Tibial nerve (tissue), 4 donors: ENCODE measurements around the gene ANKFN1. TPM values are rescaled to one million over a fixed set of nuclear protein-coding genes. Genes with fewer than 3 reads are reported as not detected.

ENCODE experiments used
- DNase-seq, 2 donors: peaks; one replicate each; pipeline ENCODE4 v3.0.0-alpha.2; 2019; ENCODE audit warnings: low spot score in 2 of 2
- H3K27ac ChIP-seq, 4 donors: fragments of 200-600 bp; sonication (generic) in 3 of 4; one replicate each; pipeline ENCODE4 v1.5.1; 2017 to 2019; ENCODE audit warnings: mild to moderate bottlenecking in 1 of 4
- H3K27me3 ChIP-seq, 2 donors: fragments of 200-600 bp; sonication (generic) in 1 of 2; one replicate each; pipeline versions ENCODE4 v1.5.1 to v1.6.0; 2017 to 2019
- H3K36me3 ChIP-seq, 3 donors: fragments of 200-600 bp; sonication (generic); one replicate each; pipeline ENCODE4 v1.5.1; 2018 to 2019
- H3K4me1 ChIP-seq, 4 donors: fragments of 200-600 bp; sonication (generic) in 3 of 4; one replicate each; pipeline ENCODE4 v1.5.1; 2017 to 2019
- H3K4me3 ChIP-seq, 4 donors: fragments of 200-600 bp; sonication (generic) in 3 of 4; one replicate each; pipeline ENCODE4 v1.5.1; 2017 to 2019; ENCODE audit warnings: mild to moderate bottlenecking in 1 of 4, moderate library complexity in 1 of 4
- H3K9me3 ChIP-seq, 4 donors: fragments of 200-600 bp; sonication (generic) in 3 of 4; one replicate each; pipeline ENCODE4 v1.5.1; 2017 to 2019
- CTCF ChIP-seq, 5 experiments: fragments of 200-600 bp in 3 of 5; fragments of 450-650 bp in 2 of 5; sonication (generic) in 3 of 5; IDR thresholded peaks; one replicate each; pipeline ENCODE4 v1.5.1; 2016 to 2019; ENCODE audit warnings: antibody characterized with exemption in 5 of 5, mild to moderate bottlenecking in 3 of 5, moderate library complexity in 2 of 5
- EP300 ChIP-seq, 2 donors: sonication (generic); formaldehyde crosslinking; IDR thresholded peaks; one replicate each; pipeline ENCODE4 v1.6.1; 2017; ENCODE audit warnings: antibody characterized with exemption in 2 of 2, mild to moderate bottlenecking in 1 of 2
- POLR2A ChIP-seq, 2 donors: fragments of 450-650 bp; IDR thresholded peaks; one replicate each; pipeline ENCODE4 v1.6.1; 2017; ENCODE audit warnings: antibody characterized with exemption in 2 of 2, mild to moderate bottlenecking in 2 of 2, moderate library complexity in 2 of 2
- WGBS, 2 donors: methylation state at CpG; one replicate each; pipeline ENCODE4 v1.1.5; 2018; 5-methylcytosine and 5-hydroxymethylcytosine counted together
- total RNA-seq, 4 donors: library from RNA; depleted of rRNA; stranded (reverse); fragments of >200 nt; gene quantifications; one replicate each; pipeline ENCODE4 v1.1.0, GENCODE V29; 2016

The ANKFN1 gene
- total RNA-seq, 4 donors from 2014 or later, result 0.63 to 6.5 (median 2.1) TPM; not detected in 1

GRCh38 chr17:56172517-56172982, 19.3 kb downstream of the ANKFN1 start:
- H3K36me3 ChIP-seq, result no peaks in the 10 kb centered on the region
- peaks cover 0 to 20% (median 0%) of the 10 kb centered on the region in 4 donors for H3K4me1 ChIP-seq
- no peak for DNase-seq
- H3K4me3 ChIP-seq, result no peak overlapping the region
- no peaks in the 10 kb centered on the region for H3K27me3 ChIP-seq
- 50 to 59% methylated on average over 5 of the region's 5 CpGs for WGBS, 2 donors
- TF ChIP-seq CTCF (IDR thresholded peaks at IDR 0.05) (no peak), EP300 (IDR thresholded peaks at IDR 0.05) (no peak)
- H3K9me3 ChIP-seq, result no peaks in the 10 kb centered on the region
- H3K27ac ChIP-seq, result no peak overlapping the region

- Histone ChIP-seq H3K4me3 (no peak overlapping the region), H3K4me1 (peaks cover 0 to 20% (median 0%) of the 10 kb centered on the region in 4 donors), H3K27ac (no peak overlapping the region), H3K9me3 (no peaks in the 10 kb centered on the region), H3K27me3 (no peaks in the 10 kb centered on the region), H3K36me3 (no peaks in the 10 kb centered on the region)
- WGBS, 2 donors, result 93 to 100% methylated on average over 1 of the region's 1 CpG
- TF ChIP-seq CTCF (IDR thresholded peaks at IDR 0.05), result no peak
- no peak for TF ChIP-seq EP300 (IDR thresholded peaks at IDR 0.05)
- TF ChIP-seq POLR2A (IDR thresholded peaks at IDR 0.05), result no peak
- DNase-seq, result no peak
Measured at GRCh38 chr17:56173026-56173425, 19.8 kb downstream of the ANKFN1 start.

- Histone ChIP-seq H3K36me3 (no peaks in the 10 kb centered on the region), H3K27ac (no peak overlapping the region), H3K9me3 (no peaks in the 10 kb centered on the region), H3K27me3 (no peaks in the 10 kb centered on the region), H3K4me3 (no peak overlapping the region), H3K4me1 (peaks cover 0 to 20% (median 0%) of the 10 kb centered on the region in 4 donors)
- 25 to 27% methylated on average over 3 of the region's 3 CpGs for WGBS, 2 donors
- DNase-seq, result no peak
- TF ChIP-seq CTCF (IDR thresholded peaks at IDR 0.05) (no peak), EP300 (IDR thresholded peaks at IDR 0.05) (no peak), POLR2A (IDR thresholded peaks at IDR 0.05) (no peak)
Measured at GRCh38 chr17:56173958-56174835, 20.9 kb downstream of the ANKFN1 start.

GRCh38 chr17:56175299-56175955, 22.2 kb downstream of the ANKFN1 start:
- Histone ChIP-seq H3K9me3 (no peaks in the 10 kb centered on the region), H3K4me1 (peaks cover 0 to 20% (median 0%) of the 10 kb centered on the region in 4 donors), H3K4me3 (no peak overlapping the region), H3K27me3 (no peaks in the 10 kb centered on the region), H3K27ac (no peak overlapping the region), H3K36me3 (no peaks in the 10 kb centered on the region)
- no peak for DNase-seq
- 38 to 49% methylated on average over 2 of the region's 2 CpGs for WGBS, 2 donors
- TF ChIP-seq CTCF (IDR thresholded peaks at IDR 0.05), result no peak
- TF ChIP-seq EP300 (IDR thresholded peaks at IDR 0.05), result no peak
- TF ChIP-seq POLR2A (IDR thresholded peaks at IDR 0.05), result no peak

GRCh38 chr17:56176091-56176490, 22.8 kb downstream of the ANKFN1 start:
- Histone ChIP-seq H3K4me1 (peaks cover 0 to 20% (median 0%) of the 10 kb centered on the region in 4 donors), H3K4me3 (no peak overlapping the region), H3K27ac (no peak overlapping the region), H3K9me3 (no peaks in the 10 kb centered on the region), H3K27me3 (no peaks in the 10 kb centered on the region), H3K36me3 (no peaks in the 10 kb centered on the region)
- no peak for DNase-seq
- TF ChIP-seq POLR2A (IDR thresholded peaks at IDR 0.05) (no peak), CTCF (IDR thresholded peaks at IDR 0.05) (no peak), EP300 (IDR thresholded peaks at IDR 0.05) (no peak)
- whole genome bisulfite sequencing, 2 donors, result 32 to 33% methylated on average over 4 of the region's 4 CpGs
